ENCODE data around the gene YPEL1.
A peak's percentile ranks its signal among the peaks of the same experiment; 100 is the strongest.

Gene YPEL1

DNA sequence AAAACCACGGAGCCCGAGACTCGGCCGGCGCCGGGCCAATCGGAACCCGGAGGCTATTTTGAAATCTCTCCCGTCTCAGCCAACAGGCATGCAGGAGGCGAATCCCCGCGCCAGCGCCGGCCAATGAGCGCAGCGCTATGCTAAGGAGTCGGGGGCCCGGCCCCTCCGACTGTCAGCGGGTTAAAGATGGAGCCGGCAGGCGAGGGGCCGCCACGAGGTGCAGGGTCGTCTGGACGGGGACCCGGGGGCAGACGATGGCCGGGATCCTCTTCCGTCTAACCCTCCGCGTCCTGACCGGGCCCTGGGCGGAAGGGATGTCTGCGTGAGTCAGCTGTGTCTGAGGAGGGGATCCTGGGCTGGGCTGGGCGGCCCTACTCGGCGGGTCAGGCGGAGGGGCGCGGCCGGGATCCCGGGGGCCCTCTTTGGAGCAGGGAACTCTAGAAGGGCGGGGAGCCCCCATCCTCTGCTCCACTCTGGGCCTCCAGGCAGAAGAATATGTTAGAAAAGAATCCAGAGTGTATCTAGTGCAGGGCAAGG, 83.5 kb downstream of the YPEL1 start:
- peak; percentile 72 for DNase-seq

DNA sequence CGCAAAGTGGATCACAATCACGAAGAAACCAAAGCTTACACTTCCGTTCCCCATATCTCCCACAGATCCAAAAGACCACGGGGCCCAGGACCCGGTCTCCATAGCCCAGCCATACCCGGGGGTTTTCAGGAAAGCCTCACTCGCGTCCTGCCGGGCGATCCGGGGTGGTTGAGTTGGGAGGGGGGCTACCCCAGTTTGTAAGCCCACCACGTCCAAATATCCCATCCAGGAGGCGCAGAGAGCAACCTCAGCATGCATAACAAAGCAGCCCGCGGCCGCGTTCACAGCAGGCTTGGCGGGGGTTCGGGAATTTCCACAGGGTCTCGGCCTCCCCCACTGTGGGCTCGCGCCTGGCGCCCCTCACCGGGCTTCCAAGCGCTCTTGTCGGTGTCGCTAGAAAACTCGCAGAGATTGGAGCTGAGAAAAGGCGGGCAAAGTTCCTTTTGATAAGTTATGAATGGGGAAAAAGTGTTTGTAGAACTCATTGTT, 84.0 kb downstream of the YPEL1 start:
- no peak for DNase-seq

DNA sequence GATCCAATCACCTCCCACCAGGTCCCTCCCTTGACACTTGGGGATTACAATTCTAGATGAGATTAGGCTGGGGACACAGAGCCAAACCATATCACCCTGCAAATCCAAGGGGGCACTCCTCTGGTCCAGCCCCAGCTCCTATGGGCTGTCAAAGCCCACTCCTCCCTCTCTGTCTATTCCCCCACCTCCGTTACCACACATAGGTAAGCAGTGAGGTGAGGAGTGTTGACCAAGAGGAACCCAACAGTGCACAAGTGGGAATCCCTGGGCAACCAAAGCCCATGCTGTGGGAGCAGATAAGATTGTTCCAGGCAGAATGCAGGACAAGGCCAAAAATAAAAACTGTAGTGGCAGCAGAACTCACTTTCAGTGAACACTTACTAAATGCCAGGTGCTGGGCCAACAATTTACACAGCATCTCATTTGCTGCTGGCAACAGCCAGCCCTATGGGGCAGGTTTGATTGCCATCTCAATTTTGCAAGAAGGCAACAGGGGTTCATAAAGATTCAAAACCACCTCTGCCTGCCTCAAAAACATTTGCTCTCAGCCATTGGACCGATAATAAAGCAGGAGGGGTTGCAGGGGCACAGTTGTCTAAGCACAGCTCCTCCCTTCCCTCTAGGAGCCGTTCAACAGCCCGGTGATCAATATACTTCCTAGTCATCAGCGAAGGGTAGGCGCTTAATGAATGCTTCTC, 84.6 kb downstream of the YPEL1 start:
- no peak for DNase-seq

DNA sequence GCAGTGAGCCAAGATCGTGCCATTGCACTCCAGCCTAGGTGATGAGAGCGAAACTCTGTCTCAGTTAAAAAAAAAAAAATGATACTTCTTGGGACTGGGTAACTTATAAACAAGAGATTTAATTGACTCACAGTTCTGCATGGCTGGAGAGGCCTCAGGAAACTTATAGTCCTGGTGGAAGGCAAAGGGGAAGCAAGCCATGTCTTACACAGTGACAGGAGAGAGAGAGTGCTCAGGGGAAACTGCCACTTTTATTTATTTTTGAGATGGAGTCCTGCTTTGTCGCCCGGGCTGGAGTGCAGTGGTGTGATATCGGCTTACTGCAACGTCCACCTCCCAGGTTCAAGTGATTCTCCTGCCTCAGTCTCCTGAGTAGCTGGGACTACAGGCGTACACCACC, 85.3 kb downstream of the YPEL1 start:
- no peak for DNase-seq
